ENCODE results near the gene GNG10. TPM values are rescaled to one million over a fixed set of nuclear protein-coding genes. Genes with fewer than 3 reads are reported as not detected.
A peak's percentile ranks its signal among the peaks of the same experiment; 100 is the strongest.
"Not testable (repeated sequence)": the region's sequence is repeated elsewhere in the genome, so short reads cannot be mapped to it uniquely, and the experiment has no call there.

Gene GNG10
- 10 to 100 TPM; 29.8 to 34.7 TPM for total RNA-seq
- long read RNA-seq, transcript GNG10-201 (3 exons, 1,491 nt): major isoform, 29 of 29 reads
- long read RNA-seq, partial matches to known transcripts: 0 of 29 reads
- long read RNA-seq, other reads (novel, unspliced or antisense): 0 of 29 reads

- peak; percentile 95 to 96 for ATAC-seq
- intact Hi-C loops (cut with DNase I): no loop called here
- DNase-seq: peak; percentile 68
Observed at GRCh38 chr9:111661150-111661801, at the start of gene GNG10. Gene GNG10, plus strand, starts transcription at chr9:111661605. Its CDS starts 30 bp downstream, at chr9:111661635.

GRCh38 chr9:111613436-111614040 lies 47.9 kb upstream of the GNG10 start:
- ATAC-seq (no peak), DNase-seq (no peak)
- intact Hi-C loops (cut with DNase I): no loop called here

DNA sequence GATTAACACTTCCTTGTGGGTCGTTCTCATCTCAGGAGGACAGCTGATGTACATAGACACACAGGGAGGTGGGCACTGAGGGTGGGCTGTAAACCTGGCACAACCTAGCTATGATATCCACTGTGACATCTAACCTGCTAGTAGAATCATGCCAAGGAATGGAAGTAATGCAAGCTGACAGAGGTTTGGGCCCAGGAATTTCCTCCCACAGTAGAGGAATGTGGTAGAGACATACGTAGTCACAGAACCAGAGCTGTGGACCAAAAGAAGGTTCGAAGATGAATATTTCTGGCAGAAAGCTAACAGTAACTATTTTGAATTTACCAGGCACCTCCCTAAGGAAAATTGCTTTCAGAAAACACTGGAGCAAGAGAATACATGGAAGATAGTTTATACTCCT lies 45.5 kb upstream of the GNG10 start:
- DNase-seq (no peak), ATAC-seq (no peak)
- intact Hi-C loops (cut with DNase I): no loop called here

- intact Hi-C loops (cut with DNase I); ATAC-seq; DNase-seq: not testable (repeated sequence)
Observed at GRCh38 chr9:111617349-111617748, 44.1 kb upstream of the GNG10 start.

DNA sequence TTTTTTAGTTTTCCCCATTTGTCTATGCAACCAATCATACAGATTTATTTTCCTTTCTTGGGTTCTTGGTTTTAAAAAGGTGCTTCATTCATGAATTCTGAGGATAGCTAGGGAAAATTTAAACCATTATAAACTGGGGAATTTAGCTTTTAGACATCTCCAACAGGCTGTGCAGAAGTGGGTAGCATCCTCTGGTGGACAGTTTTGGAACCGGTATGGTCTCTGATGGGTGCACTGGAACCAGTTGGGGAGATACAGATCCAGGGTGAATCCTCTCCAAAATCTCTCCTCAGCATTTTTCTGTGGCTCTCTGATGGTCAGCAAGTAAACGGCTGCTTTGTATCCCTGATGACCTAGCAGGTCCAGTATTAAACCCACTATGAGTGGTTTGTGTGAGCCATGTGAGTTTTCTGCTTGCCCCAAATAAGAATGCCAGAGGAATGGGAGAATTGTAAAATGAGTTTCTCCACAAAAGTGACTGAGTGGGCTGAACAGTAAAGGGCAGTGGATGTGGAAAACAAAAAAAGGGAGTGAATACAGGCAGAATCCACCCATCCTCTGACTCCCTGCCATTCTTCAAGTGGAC lies 39.4 kb upstream of the GNG10 start:
- ATAC-seq (peak; percentile 65 to 85), DNase-seq (no peak)
- intact Hi-C loops (cut with DNase I): loop anchor here in 1 of 2 donors (1.0 kb wide), 1 partner anchor 23 kb away; the partner anchor contains the start of gene PTGR1

- ATAC-seq (peak in 1 of 2 donors; percentile 64), DNase-seq (peak; percentile 38)
- intact Hi-C loops (cut with DNase I): no loop called here
Observed at GRCh38 chr9:111622626-111623025, 38.8 kb upstream of the GNG10 start.

DNA sequence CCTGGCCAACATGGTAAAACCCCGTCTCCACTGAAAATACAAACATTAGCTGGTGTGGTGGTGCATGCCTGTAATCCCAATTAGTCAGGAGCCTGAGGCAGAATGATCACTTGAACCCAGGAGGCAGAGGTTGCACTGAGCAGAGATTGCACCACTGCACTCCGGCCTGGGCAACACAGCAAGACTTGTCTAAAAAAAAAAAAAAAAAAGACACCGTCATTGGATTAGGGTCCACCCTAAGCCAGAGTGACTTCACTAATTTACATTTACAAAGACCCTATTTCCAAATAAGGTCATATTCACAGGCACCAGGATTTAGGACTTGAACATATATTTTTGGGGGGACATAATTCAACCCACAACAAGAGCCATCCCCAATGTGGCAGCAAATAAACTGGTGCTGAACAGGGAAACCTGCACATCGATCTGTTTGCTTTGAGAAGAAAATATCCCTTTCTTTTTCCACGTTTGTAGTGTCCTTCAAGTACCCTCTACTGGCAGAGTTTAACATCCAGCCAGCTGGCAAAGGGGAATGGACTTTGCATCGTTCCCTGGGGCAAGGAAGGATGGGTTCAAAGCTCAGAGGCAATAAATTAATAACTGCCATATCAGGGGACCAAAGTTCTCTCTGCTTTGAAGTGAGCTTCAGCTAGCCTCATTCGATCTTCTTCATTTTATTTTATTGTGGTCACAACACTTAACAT lies 34.0 kb upstream of the GNG10 start:
- no peak for ATAC-seq
- intact Hi-C loops (cut with DNase I): no loop called here
- DNase-seq: no peak

- ATAC-seq (no peak), DNase-seq (no peak)
- intact Hi-C loops (cut with DNase I): no loop called here
Observed at GRCh38 chr9:111628411-111628810, 33.0 kb upstream of the GNG10 start.

DNA sequence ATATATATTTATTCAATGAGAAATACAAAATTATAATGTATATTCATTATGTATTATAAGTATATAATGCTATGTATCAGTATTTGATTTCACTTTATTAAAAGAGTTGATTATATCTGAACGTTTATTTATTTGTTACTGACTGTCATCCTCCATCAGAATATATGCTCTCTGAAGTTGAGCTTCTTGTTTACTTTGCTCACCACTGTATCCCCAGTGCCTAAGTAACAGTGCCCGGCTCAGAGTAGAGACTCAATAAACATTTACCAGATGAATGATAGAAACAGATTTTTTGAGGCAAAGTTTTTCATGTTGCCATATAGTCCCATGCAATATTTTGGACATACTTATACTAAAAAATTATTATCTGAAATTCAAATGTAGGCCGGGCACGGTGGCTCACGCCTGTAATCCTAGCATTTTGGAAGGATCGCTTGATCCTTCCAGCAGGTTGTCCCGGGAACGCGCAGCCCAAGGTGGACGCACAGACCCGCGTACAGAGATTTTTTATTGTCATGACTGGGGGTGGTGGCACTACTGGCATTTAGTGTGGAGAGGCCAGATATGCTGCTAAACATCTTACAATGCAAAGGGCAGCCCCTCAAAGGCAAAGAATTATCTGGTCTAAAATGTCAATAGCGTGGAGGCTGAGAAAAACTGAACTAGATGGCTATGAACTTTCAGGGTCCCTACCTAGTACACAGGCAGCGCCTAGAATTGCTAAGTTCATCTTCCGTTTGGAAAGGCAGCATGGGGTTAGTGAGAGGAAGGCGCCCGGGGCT lies 31.0 kb upstream of the GNG10 start:
- ATAC-seq: peak; percentile 20 to 31
- intact Hi-C loops (cut with DNase I): no loop called here

GRCh38 chr9:111630964-111631213 lies 30.5 kb upstream of the GNG10 start:
- ATAC-seq (no peak), DNase-seq (no peak)
- intact Hi-C loops (cut with DNase I): no loop called here

More for the DNA sequence above, 31.0 kb upstream of the GNG10 start:
- no peak for DNase-seq

- ATAC-seq: peak; percentile 99 to 100
- intact Hi-C loops (cut with DNase I): no loop called here
- peak; percentile 96 for DNase-seq
Observed at GRCh38 chr9:111631214-111631971, 30.0 kb upstream of the GNG10 start, which contains the start of gene DNAJC25. Gene DNAJC25, plus strand, starts transcription at chr9:111631334. Its CDS starts 74 bp downstream, at chr9:111631408.

DNA sequence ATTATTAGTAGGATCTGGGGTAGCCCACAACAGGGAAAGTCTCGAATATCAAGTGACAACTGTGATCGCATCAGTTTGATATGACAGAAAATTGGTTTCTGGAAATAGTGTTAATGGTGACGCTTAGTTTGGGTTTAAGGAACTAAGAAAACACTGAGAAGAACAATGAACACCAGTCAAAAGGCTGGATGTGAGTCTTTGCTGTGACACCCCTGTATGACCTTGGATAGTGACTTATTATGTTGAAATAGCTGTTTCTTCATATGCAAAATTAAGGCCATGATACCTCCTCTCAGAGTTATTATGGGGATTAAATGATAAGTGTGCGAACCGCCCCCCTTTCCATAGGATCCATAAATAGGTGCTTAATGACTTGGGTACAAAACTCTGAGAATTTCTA lies 29.3 kb upstream of the GNG10 start:
- intact Hi-C loops (cut with DNase I): no loop called here
- DNase-seq (no peak), ATAC-seq (no peak)

- no peak for ATAC-seq
- no peak for DNase-seq
- intact Hi-C loops (cut with DNase I): no loop called here
Observed at GRCh38 chr9:111632695-111633388, 28.6 kb upstream of the GNG10 start.

DNA sequence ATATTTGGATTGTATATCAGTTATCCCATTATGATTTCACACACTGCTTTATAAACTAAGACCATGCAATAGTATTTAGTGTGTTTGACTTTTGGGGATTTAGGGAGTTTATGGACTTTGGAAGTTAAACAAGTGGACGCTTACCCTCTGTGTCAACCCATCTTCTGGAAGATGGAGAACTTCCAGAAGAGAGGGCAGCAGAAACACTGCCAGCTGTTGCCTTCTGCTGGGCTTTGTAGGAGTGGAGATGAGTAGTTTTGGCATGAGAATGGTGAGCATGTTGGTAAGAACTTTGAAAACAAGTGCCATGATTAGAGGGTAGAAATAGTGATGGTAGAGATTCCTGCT lies 28.0 kb upstream of the GNG10 start:
- ATAC-seq (no peak), DNase-seq (no peak)
- intact Hi-C loops (cut with DNase I): no loop called here

GRCh38 chr9:111634860-111635259 lies 26.5 kb upstream of the GNG10 start:
- intact Hi-C loops (cut with DNase I): no loop called here
- ATAC-seq: no peak
- DNase-seq: no peak

- intact Hi-C loops (cut with DNase I): no loop called here
- ATAC-seq (no peak), DNase-seq (no peak)
Observed at GRCh38 chr9:111637421-111637950, 23.9 kb upstream of the GNG10 start.

- intact Hi-C loops (cut with DNase I): no loop called here
- no peak for DNase-seq
- ATAC-seq: no peak
Observed at GRCh38 chr9:111644195-111644772, 17.1 kb upstream of the GNG10 start.
